HG03060 (cell line): ENCODE results near the gene LRRC10B.

Source experiments
- ATAC-seq: cut with Tn5 transposase; IDR thresholded peaks from one replicate; pipeline ENCODE4 v1.9.1; 2021; ENCODE audit warnings: low read depth, moderate number of reproducible peaks; ENCODE audit not compliant: unreplicated experiment

LRRC10B gene

DNA sequence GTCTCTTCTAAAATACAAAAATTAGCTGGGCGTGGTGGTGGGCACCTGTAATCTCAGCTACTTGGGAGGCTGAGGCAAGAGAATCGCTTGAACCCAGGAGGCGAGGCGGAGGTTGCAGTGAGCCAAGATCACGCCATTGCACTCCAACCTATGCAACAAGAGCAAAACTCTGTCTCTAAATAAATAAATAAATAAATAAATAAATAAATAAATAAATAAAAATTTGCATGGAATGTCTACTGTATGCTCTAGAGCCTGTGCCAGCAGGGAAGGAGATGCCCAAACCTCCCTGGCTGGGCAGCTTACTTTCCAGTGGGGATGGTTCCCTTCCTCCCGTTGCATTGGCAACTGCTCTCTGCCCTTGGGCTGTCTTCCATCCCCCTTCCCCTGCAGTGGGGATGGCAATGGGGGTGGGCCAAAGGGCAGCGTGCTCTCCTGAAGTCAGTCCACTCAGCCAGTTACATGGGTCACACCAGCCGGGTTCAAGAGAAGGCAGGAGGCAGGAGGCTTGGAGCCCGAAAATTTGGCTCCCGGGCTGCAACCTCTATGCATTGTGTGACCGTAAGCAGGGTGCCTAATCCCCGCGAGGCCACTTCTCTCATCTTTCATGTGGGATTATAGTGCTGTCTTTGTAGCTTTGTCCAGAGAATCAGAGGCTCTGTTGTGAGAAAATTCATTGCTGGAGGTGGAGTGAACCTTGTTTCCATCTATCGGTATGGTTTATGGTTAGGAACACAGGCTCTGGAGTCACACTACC lies 1.4 kb upstream of the LRRC10B start:
- ATAC-seq = no peak

- no peak for ATAC-seq
These were observed 787 bp downstream of the LRRC10B start for GRCh38 chr11:61509043-61510029.

DNA sequence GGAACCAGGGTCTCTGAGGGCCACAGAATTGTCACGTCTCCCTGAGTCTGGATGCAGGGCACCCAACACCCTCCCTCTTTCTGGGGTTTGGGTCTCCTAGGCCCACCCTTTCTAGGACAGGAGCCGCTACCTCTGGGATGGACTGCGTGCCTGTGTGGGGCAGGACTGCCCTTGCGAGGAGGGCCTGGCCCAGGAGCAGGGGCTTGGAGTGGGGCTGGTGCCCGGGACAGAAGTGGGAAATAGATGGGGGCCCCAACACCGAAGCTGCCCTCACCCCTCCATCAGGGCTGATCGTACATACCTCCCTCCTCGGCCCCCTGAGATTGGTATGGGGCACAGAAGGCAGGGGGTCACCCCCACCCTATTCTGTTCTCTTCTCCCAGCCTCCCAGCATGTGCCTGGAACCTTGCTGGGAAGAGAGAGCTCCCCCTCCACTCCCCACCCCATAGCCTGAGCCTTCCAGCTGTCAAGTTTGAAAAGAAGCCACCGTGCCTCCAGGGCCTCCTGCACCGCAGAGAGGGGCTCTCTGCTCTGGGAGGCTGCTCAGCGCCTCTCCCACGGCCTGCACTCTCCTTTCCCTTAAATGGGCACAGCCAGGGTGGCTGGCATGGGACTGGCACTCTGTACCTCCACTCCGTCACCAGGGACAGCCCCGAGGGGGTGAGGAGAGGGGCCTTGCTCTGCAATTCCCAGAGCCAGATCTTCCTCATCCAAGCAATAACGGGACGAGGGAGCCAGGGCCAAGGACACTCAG lies 1.8 kb downstream of the LRRC10B start:
- no peak for ATAC-seq

- ATAC-seq = no peak
These were observed 2.4 kb downstream of the LRRC10B start for GRCh38 chr11:61510974-61511373.

DNA sequence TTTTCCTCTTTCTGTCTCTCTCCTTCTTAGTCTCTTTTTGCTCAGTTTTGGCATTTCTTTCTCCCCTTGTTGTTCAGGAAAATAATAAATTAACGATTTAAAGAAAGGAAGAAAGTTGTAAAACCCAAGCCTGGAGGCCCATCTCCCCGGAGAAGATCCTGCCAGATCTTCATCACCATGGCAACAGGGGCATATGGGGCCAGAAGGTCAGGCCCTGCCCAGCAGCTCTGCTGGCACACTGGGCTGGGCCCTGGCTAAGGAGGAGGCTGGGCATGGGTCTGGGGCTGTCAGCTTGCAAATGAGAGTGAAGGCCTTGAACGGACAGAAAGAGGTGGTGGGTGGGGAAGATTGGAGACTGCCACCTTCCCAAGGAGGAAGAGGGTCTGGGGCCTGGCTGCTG lies 2.8 kb downstream of the LRRC10B start:
- ATAC-seq = no peak

DNA sequence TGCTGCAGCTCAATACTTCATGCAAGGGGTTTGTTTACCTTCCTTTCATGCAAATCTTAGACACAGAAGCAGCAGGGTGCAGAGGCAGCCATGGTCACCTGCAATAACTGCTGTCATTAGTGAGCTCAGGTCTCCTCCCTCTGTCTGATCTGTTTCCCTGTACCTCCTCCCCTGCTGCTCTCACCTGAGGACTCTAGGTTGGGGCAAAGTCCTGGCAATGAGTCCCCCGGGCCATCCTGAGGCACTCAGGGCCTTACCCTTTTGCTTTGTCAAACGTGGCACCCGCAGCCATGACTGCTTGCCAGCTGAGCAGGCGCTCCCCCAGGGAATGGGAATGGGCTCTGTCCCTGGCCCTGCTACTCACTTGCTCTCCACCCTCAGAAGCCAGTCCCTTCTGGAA lies 3.9 kb downstream of the LRRC10B start:
- ATAC-seq = no peak

- no peak for ATAC-seq
These were observed 4.7 kb downstream of the LRRC10B start for GRCh38 chr11:61513143-61513765.

- ATAC-seq = no peak
These were observed 5.7 kb downstream of the LRRC10B start for GRCh38 chr11:61514050-61514917.

- ATAC-seq = no peak
These were observed 7.1 kb downstream of the LRRC10B start for GRCh38 chr11:61515686-61516085.

GRCh38 chr11:61516191-61516590 lies 7.6 kb downstream of the LRRC10B start:
- ATAC-seq = no peak

- ATAC-seq = no peak
These were observed 8.4 kb downstream of the LRRC10B start for GRCh38 chr11:61516675-61517572.

GRCh38 chr11:61518032-61518795 lies 9.7 kb downstream of the LRRC10B start:
- ATAC-seq = no peak

- no peak for ATAC-seq
These were observed 14.3 kb downstream of the LRRC10B start for GRCh38 chr11:61522881-61523280.

GRCh38 chr11:61524446-61524845 lies 15.9 kb downstream of the LRRC10B start:
- ATAC-seq = no peak

GRCh38 chr11:61524963-61525587 lies 16.5 kb downstream of the LRRC10B start:
- no peak for ATAC-seq

DNA sequence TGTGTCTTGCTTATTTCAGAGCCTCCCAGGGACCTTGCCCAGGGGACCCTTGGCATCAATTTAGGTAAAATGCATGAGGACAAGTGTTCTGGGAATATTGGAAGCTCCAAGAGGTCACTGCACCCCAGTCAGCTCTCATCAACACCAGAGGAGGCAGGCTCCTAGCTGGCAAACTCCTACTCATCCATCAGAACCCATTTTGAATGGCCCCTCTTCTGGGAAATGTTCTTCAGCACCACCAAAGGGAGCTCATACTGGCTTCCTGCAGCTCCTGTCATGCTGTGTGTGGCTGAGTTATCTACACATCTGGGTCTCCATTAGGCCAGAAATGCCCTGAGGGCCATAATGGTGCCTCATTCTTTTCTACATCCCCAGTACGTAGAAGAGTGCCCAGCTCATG lies 17.7 kb downstream of the LRRC10B start:
- no peak for ATAC-seq
